SK-N-SH (cell line): ENCODE measurements around the gene KRTAP10-7. TPM values are rescaled to one million over a fixed set of nuclear protein-coding genes. Genes with fewer than 3 reads are reported as not detected.

Experiments used
- CTCF ChIA-PET: fragments of 300-600, 350-600 bp; formaldehyde crosslinking; extraction: SDS; loops from one replicate; lab custom pipeline; 2021; lab: Yijun Ruan, JAX
- POLR2A ChIA-PET: fragments of 350-600 bp; sonication (Branson Sonifier 250); formaldehyde crosslinking; extraction: SDS; loops from one replicate; lab custom pipeline; 2020; ENCODE audit warnings: antibody characterized with exemption, inconsistent platforms; lab: Yijun Ruan, JAX
- DNase-seq: peaks from one replicate; pipeline ENCODE4 v3.0.0; 2012
- H2AFZ ChIP-seq: fragments of 200-600 bp; sonication (generic); 2 replicates; pipeline ENCODE4 v1.8.1; 2016; ENCODE audit warnings: antibody characterized with exemption, mild to moderate bottlenecking, low read depth
- H3F3A ChIP-seq: fragments of 200-600 bp; sonication (generic); replicated peaks from 2 replicates; pipeline ENCODE3; 2016; ENCODE audit warnings: antibody characterized with exemption, mild to moderate bottlenecking; ENCODE audit not compliant: insufficient read depth
- H3K27ac ChIP-seq, 2 experiments: fragments of 200-500 bp in 1 of 2; fragments of 200-600 bp in 1 of 2; sonication (Bioruptor generic) in 1 of 2; sonication (generic), shearing (Covaris generic) in 1 of 2; 2 replicates each; pipeline versions ENCODE4 v1.5.1 to v1.6.1; 2014 to 2016; ENCODE audit warnings: low read depth in 2 of 2, inconsistent platforms in 1 of 2, low read length in 1 of 2, mild to moderate bottlenecking in 1 of 2, mixed read lengths in 1 of 2
- H3K27me3 ChIP-seq: fragments of 200-600 bp; sonication (generic), shearing (Covaris generic); 2 replicates; pipeline ENCODE4 v1.6.1; 2016; ENCODE audit warnings: mixed run types; ENCODE audit not compliant: insufficient read depth
- H3K36me3 ChIP-seq, 2 experiments: fragments of 200-500 bp in 1 of 2; fragments of 200-600 bp in 1 of 2; sonication (Bioruptor generic) in 1 of 2; sonication (generic) in 1 of 2; replicated peaks in 1 of 2; 2 replicates each; pipeline versions ENCODE3 to v1.5.1; 2014 to 2016; ENCODE audit warnings: low read length in 1 of 2, mild to moderate bottlenecking in 1 of 2; ENCODE audit not compliant: insufficient read depth in 2 of 2, control insufficient read depth in 1 of 2
- H3K4me1 ChIP-seq, 2 experiments: fragments of 200-500 bp in 1 of 2; fragments of 200-600 bp in 1 of 2; sonication (Bioruptor generic) in 1 of 2; sonication (generic), shearing (Covaris generic) in 1 of 2; 2 replicates each; pipeline versions ENCODE4 v1.5.1 to v1.6.1; 2014 to 2016; ENCODE audit warnings: low read depth in 1 of 2, low read length in 1 of 2, mixed run types in 1 of 2; ENCODE audit not compliant: insufficient read depth in 2 of 2, control insufficient read depth in 1 of 2
- H3K4me2 ChIP-seq: fragments of 200-600 bp; sonication (generic), shearing (Covaris generic); 2 replicates; pipeline ENCODE4 v1.6.1; 2017; ENCODE audit warnings: mixed run types
- H3K4me3 ChIP-seq, 2 experiments: fragments of 200-500 bp in 1 of 2; fragments of 200-600 bp in 1 of 2; sonication (Bioruptor generic) in 1 of 2; sonication (generic), shearing (Covaris generic) in 1 of 2; 2 replicates each; pipeline versions ENCODE4 v1.5.1 to v1.8.1; 2014 to 2016; ENCODE audit warnings: low read depth in 2 of 2, inconsistent platforms in 1 of 2, low read length in 1 of 2, mild to moderate bottlenecking in 1 of 2, mixed read lengths in 1 of 2, moderate library complexity in 1 of 2
- H3K79me2 ChIP-seq: fragments of 200-600 bp; sonication (generic); 2 replicates; pipeline ENCODE4 v1.8.1; 2017; ENCODE audit warnings: mild to moderate bottlenecking; ENCODE audit not compliant: insufficient read depth
- H3K9ac ChIP-seq: fragments of 200-600 bp; sonication (generic); 2 replicates; pipeline ENCODE4 v1.6.1; 2017; ENCODE audit warnings: mixed run types
- H3K9me2 ChIP-seq: fragments of 200-600 bp; sonication (generic); 2 replicates; pipeline ENCODE4 v1.6.1; 2017; ENCODE audit warnings: mixed run types
- H3K9me3 ChIP-seq: fragments of 200-600 bp; sonication (generic); 2 replicates; pipeline ENCODE4 v1.6.1; 2017; ENCODE audit warnings: mixed run types, mild to moderate bottlenecking, moderate library complexity
- H4K20me1 ChIP-seq: fragments of 200-600 bp; sonication (generic); 2 replicates; pipeline ENCODE4 v1.6.1; 2017; ENCODE audit warnings: mild to moderate bottlenecking, mixed run types; ENCODE audit not compliant: insufficient read depth
- CHD2 ChIP-seq: fragments of 150-350 bp; IDR thresholded peaks from 2 replicates; pipeline ENCODE4 v1.6.1; 2018; ENCODE audit warnings: low read length; ENCODE audit not compliant: partially characterized antibody
- CTCF ChIP-seq: fragments of 200-600 bp; sonication (generic); IDR thresholded peaks from 2 replicates; pipeline ENCODE4 v1.6.1; 2017; ENCODE audit warnings: antibody characterized with exemption, mild to moderate bottlenecking, moderate library complexity
- EP300 ChIP-seq, 2 experiments: IDR thresholded peaks; 2 replicates each; pipeline versions ENCODE4 v1.4.0 to v1.6.1; 2012; ENCODE audit warnings: borderline replicate concordance in 1 of 2, low read depth in 1 of 2, low read length in 1 of 2
- EZH2phosphoT487 ChIP-seq: fragments of 200-600 bp; sonication (generic); IDR thresholded peaks from 2 replicates; pipeline ENCODE4 v1.6.1; 2017; ENCODE audit warnings: low read depth, mixed run types, mild to moderate bottlenecking, antibody characterized with exemption, moderate library complexity, borderline replicate concordance
- JUND ChIP-seq: IDR thresholded peaks from 2 replicates; pipeline ENCODE4 v1.4.0; 2012
- MAX ChIP-seq: IDR thresholded peaks from 2 replicates; pipeline ENCODE4 v1.4.0; 2012; ENCODE audit warnings: low read depth
- MEF2A ChIP-seq: IDR thresholded peaks from 2 replicates; pipeline ENCODE4 v1.4.0; 2012; ENCODE audit warnings: low read depth, borderline replicate concordance
- MXI1 ChIP-seq: IDR thresholded peaks from 2 replicates; pipeline ENCODE4 v1.6.1; 2012; ENCODE audit warnings: mild to moderate bottlenecking, low read depth, low read length, improper control_type of control experiment
- NFIC ChIP-seq: IDR thresholded peaks from 2 replicates; pipeline ENCODE4 v1.4.0; 2012; ENCODE audit warnings: borderline replicate concordance
- POLR2AphosphoS5 ChIP-seq: IDR thresholded peaks from 2 replicates; pipeline ENCODE4 v1.6.1; 2012; ENCODE audit warnings: low read depth, low read length
- RAD21 ChIP-seq: IDR thresholded peaks from 2 replicates; pipeline ENCODE4 v1.6.1; 2012; ENCODE audit warnings: mild to moderate bottlenecking, low read length
- RCOR1 ChIP-seq: fragments of 150-350 bp; IDR thresholded peaks from 2 replicates; pipeline ENCODE4 v1.6.1; 2017; ENCODE audit warnings: antibody characterized with exemption, low read length
- REST ChIP-seq: IDR thresholded peaks from 2 replicates; pipeline ENCODE4 v1.6.1; 2012; ENCODE audit warnings: mild to moderate bottlenecking, low read depth, low read length, moderate library complexity
- RFX5 ChIP-seq: IDR thresholded peaks from 2 replicates; pipeline ENCODE4 v1.6.1; 2012; ENCODE audit warnings: mild to moderate bottlenecking, improper control_type of control experiment, low read length
- RXRA ChIP-seq: IDR thresholded peaks from 2 replicates; pipeline ENCODE4 v1.4.0; 2012; ENCODE audit warnings: low read depth, mild to moderate bottlenecking, borderline replicate concordance
- SMC3 ChIP-seq: IDR thresholded peaks from 2 replicates; pipeline ENCODE4 v1.6.1; 2012; ENCODE audit warnings: low read depth, low read length, improper control_type of control experiment
- TCF12 ChIP-seq: IDR thresholded peaks from 2 replicates; pipeline ENCODE4 v1.4.0; 2012
- USF1 ChIP-seq: IDR thresholded peaks from 2 replicates; pipeline ENCODE4 v1.4.0; 2012; ENCODE audit warnings: low read depth, borderline replicate concordance
- USF2 ChIP-seq: fragments of 150-350 bp; IDR thresholded peaks from 2 replicates; pipeline ENCODE4 v1.6.1; 2017; ENCODE audit warnings: antibody characterized with exemption, low read length, low read depth, borderline replicate concordance
- ZBTB33 ChIP-seq: IDR thresholded peaks from 2 replicates; pipeline ENCODE4 v1.4.0; 2012; ENCODE audit warnings: low read depth, borderline replicate concordance
- WGBS: methylation state at CpG from one replicate; pipeline ENCODE4 v1.1.6; 2017; ENCODE audit warnings: low lambda C conversion rate; 5-methylcytosine and 5-hydroxymethylcytosine counted together
- polyA plus RNA-seq, 3 experiments: library from polyadenylated mRNA; depleted of rRNA; stranded (reverse); fragments of >200 nt; gene quantifications; 2 replicates each; pipeline ENCODE4 v1.2.3, GENCODE V29; 2012

The KRTAP10-7 gene
- polyA plus RNA-seq, 1 of the 3 experiments (the other 2 are of a cell fraction), result not detected

- TF ChIP-seq CTCF (no peak), NFIC (no peak), EZH2phosphoT487 (no peak), MEF2A (no peak), RCOR1 (no peak), RFX5 (no peak), EP300 (IDR thresholded peaks at IDR 0.05; ENCODE audit: borderline replicate concordance in 1 of 2, low read depth in 1 of 2, low read length in 1 of 2) (no peak), TCF12 (no peak), POLR2AphosphoS5 (no peak), REST (no peak)
- TF ChIP-seq, all 33 proteins: peak for 0
Observed at GRCh38 chr21:44648557-44649311, 48.3 kb downstream of the KRTAP10-7 start (continued).

- TF ChIP-seq ZBTB33 (no peak), RXRA (no peak), SMC3 (no peak), RFX5 (no peak), TCF12 (no peak), MXI1 (no peak), EP300 (IDR thresholded peaks at IDR 0.05; ENCODE audit: borderline replicate concordance in 1 of 2, low read depth in 1 of 2, low read length in 1 of 2) (no peak), USF1 (no peak), CHD2 (no peak), RAD21 (no peak), EZH2phosphoT487 (no peak), MAX (no peak), JUND (no peak), USF2 (no peak)
- H3K79me2 ChIP-seq, result no peaks in the 10 kb centered on the region
- H3K27ac ChIP-seq, result no peak overlapping the region
- no peak overlapping the region for H3K4me2 ChIP-seq
- no peaks in the 10 kb centered on the region for H3K9me2 ChIP-seq
- no peak for DNase-seq
- no peak overlapping the region for H3K4me3 ChIP-seq
- 0 out of 2 replicates have a peak, but pooled peaks cover under 1% of the 10 kb centered on the region for H3K9me3 ChIP-seq
- no peaks in the 10 kb centered on the region for H3F3A ChIP-seq
- H3K27me3 ChIP-seq, result peaks cover 62% of the 10 kb centered on the region
- WGBS, result 35% methylated on average over 17 of the region's 18 CpGs
- no peaks in the 10 kb centered on the region for H4K20me1 ChIP-seq
- ChIA-PET CTCF (interaction anchor here (1.9 kb wide), 1 partner anchor 12 kb away, joined by 4 read pairs; the partner anchor contains the start of gene KRTAP10-10), POLR2A (no interaction called here)
- H3K4me1 ChIP-seq, result no peaks in the 10 kb centered on the region
- no peaks in the 10 kb centered on the region for H3K36me3 ChIP-seq
- H2AFZ ChIP-seq, result no peak overlapping the region
- no peak overlapping the region for H3K9ac ChIP-seq
Observed at GRCh38 chr21:44649521-44650100, 49.2 kb downstream of the KRTAP10-7 start.
